ENCODE measurements around the gene PHEX.

DNA sequence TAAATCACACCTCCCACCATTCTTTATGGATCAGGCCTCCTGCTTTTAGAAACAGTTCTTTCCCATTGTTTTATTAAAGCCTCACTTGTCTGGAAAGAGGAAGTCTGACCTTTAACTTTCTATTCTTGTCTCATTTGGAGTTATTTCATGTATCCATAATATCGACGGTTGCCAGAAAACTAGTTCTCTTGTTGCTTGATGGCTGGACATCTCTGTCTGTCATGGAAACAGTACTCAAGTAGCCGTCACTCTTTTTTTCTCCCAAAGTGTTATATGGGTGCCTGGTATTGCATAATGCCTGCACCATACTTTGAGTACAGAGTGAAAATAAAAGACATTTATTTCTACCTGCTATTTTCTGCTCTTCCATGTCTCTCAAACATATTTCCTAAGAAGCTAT is 61.4 kb downstream of the PHEX start:
- TF ChIP-seq, protein P1, sequence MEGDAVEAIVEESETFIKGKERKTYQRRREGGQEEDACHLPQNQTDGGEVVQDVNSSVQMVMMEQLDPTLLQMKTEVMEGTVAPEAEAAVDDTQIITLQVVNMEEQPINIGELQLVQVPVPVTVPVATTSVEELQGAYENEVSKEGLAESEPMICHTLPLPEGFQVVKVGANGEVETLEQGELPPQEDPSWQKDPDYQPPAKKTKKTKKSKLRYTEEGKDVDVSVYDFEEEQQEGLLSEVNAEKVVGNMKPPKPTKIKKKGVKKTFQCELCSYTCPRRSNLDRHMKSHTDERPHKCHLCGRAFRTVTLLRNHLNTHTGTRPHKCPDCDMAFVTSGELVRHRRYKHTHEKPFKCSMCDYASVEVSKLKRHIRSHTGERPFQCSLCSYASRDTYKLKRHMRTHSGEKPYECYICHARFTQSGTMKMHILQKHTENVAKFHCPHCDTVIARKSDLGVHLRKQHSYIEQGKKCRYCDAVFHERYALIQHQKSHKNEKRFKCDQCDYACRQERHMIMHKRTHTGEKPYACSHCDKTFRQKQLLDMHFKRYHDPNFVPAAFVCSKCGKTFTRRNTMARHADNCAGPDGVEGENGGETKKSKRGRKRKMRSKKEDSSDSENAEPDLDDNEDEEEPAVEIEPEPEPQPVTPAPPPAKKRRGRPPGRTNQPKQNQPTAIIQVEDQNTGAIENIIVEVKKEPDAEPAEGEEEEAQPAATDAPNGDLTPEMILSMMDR (optimal IDR thresholded peaks at IDR 0.05 in 1 of 3, IDR thresholded peaks at IDR 0.05 in 1 of 3, conservative IDR thresholded peaks at IDR 0.05 in 1 of 3; ENCODE audit: extremely low read depth in 1 of 3, insufficient read depth in 2 of 3, low read length in 3 of 3): no peak
- TF ChIP-seq EZH2 (IDR thresholded peaks at IDR 0.05; ENCODE audit: low read length): no peak
